Kidney (tissue), 14 donors: ENCODE measurements around the gene CHN2. TPM values are rescaled to one million over a fixed set of nuclear protein-coding genes. Genes with fewer than 3 reads are reported as not detected.

Experiments
- DNase-seq, 5 donors: peaks; one replicate each; pipeline ENCODE4 v3.0.0-alpha.2; 2013 to 2020
- FAIRE-seq: peaks from 2 replicates; lab custom pipeline; 2012; peaks lifted over from hg19 to GRCh38; lab: Jason Lieb, UNC
- H3K27ac ChIP-seq, 2 donors: one replicate each; pipeline ENCODE4 v1.7.0; 2013; ENCODE audit warnings: low read depth in 2 of 2, low read length in 2 of 2, inconsistent platforms in 1 of 2
- H3K27me3 ChIP-seq: one replicate; pipeline ENCODE4 v1.7.1; 2013; ENCODE audit warnings: low read length, inconsistent platforms; ENCODE audit not compliant: control insufficient read depth, insufficient read depth
- H3K36me3 ChIP-seq, 3 donors: one replicate each; pipeline versions ENCODE4 v1.7.0 to v1.7.1; 2013; ENCODE audit warnings: low read length in 3 of 3, control low read depth in 1 of 3, inconsistent platforms in 1 of 3; ENCODE audit not compliant: insufficient read depth in 3 of 3, control insufficient read depth in 2 of 3
- H3K4me1 ChIP-seq, 3 donors: one replicate each; pipeline versions ENCODE4 v1.7.0 to v1.7.1; 2013; ENCODE audit warnings: low read length in 3 of 3, inconsistent platforms in 1 of 3, low read depth in 1 of 3; ENCODE audit not compliant: control insufficient read depth in 2 of 3, insufficient read depth in 2 of 3
- H3K4me3 ChIP-seq, 3 donors: one replicate each; pipeline versions ENCODE4 v1.7.0 to v1.8.1; 2013; ENCODE audit warnings: low read length in 3 of 3, control low read depth in 1 of 3, inconsistent platforms in 1 of 3
- H3K9ac ChIP-seq, 3 donors: one replicate each; pipeline versions ENCODE4 v1.7.0 to v1.7.1; 2013; ENCODE audit warnings: low read length in 3 of 3, control low read depth in 1 of 3, inconsistent platforms in 1 of 3
- H3K9me3 ChIP-seq, 3 donors: one replicate each; pipeline versions ENCODE4 v1.7.0 to v1.7.1; 2013; ENCODE audit warnings: low read length in 3 of 3, control low read depth in 1 of 3, inconsistent platforms in 1 of 3; ENCODE audit not compliant: control insufficient read depth in 2 of 3, insufficient read depth in 1 of 3
- CTCF ChIP-seq: IDR thresholded peaks from 3 replicates; pipeline ENCODE4 v1.5.1; 2012; ENCODE audit warnings: mild to moderate bottlenecking, moderate library complexity, borderline replicate concordance; ENCODE audit not compliant: insufficient read depth; ENCODE audit errors: extremely low read depth
- intact Hi-C: fragments of 100-400 bp; cut with DNase I; formaldehyde crosslinking; loops from one replicate; pipeline ENCODE4 v1.11.1; 2022
- polyA plus RNA-seq: library from polyadenylated mRNA; stranded (reverse); fragments of 350-450 nt; fragmentation: Illumina TruSeq; extraction: RNeasy Lipid Tissue Mini Kit (QIAGEN cat#74804); gene quantifications from one replicate; pipeline ENCODE4 v1.2.3, GENCODE V29; 2014; ENCODE audit warnings: low read depth, low replicate concordance; ENCODE audit not compliant: insufficient read depth
- total RNA-seq: library from RNA; stranded (reverse); fragmentation: NEBNext Ultra II Directional; extraction: Animal tissue kit (Norgen Biotek cat#: 25700); gene quantifications from one replicate; pipeline ENCODE4 v1.2.1, GENCODE V29; 2021
- donor health status: control.
- donor health status: control.
- donor health status: control.
- donor health status: control.
- donor health status: control.
- donor health status: DM: yes; HTN: yes; CAD: no.
- donor health status: Normal renal cell carcinoma (clear cell type).

Gene CHN2
- total and polyA plus RNA-seq, 2 donors from 2014 or later: 7.4 to 22.5 TPM

- H3K36me3 ChIP-seq: no peaks in the 10 kb centered on the region
- no peaks in the 10 kb centered on the region for H3K9me3 ChIP-seq
- no peak for TF ChIP-seq CTCF
- no peak overlapping the region for H3K9ac ChIP-seq
- peaks cover 0 to 3% (median under 1%) of the 10 kb centered on the region in 3 donors for H3K4me1 ChIP-seq
- intact Hi-C loops: no loop called here
- H3K4me3 ChIP-seq: no peak overlapping the region
- no peak overlapping the region for H3K27ac ChIP-seq
- no peak for DNase-seq
- no peak for FAIRE-seq
- no peaks in the 10 kb centered on the region for H3K27me3 ChIP-seq
Observed at GRCh38 chr7:29381206-29382094, 186.9 kb downstream of the CHN2 start.

GRCh38 chr7:29384277-29384676 is 189.7 kb downstream of the CHN2 start:
- H3K9me3 ChIP-seq: no peaks in the 10 kb centered on the region
- H3K27me3 ChIP-seq: no peaks in the 10 kb centered on the region
- DNase-seq: no peak
- FAIRE-seq: no peak
- no peak overlapping the region for H3K9ac ChIP-seq
- no peak overlapping the region for H3K27ac ChIP-seq
- no peak overlapping the region for H3K4me3 ChIP-seq
- H3K4me1 ChIP-seq: no peaks in the 10 kb centered on the region
- TF ChIP-seq CTCF: no peak
- H3K36me3 ChIP-seq: no peaks in the 10 kb centered on the region
- intact Hi-C loops: no loop called here

- Histone ChIP-seq H3K36me3 (no peaks in the 10 kb centered on the region), H3K9me3 (no peaks in the 10 kb centered on the region), H3K27ac (no peak overlapping the region), H3K4me3 (no peak overlapping the region), H3K4me1 (no peaks in the 10 kb centered on the region), H3K9ac (no peak overlapping the region), H3K27me3 (no peaks in the 10 kb centered on the region)
- TF ChIP-seq CTCF: no peak
- intact Hi-C loops: no loop called here
- FAIRE-seq: no peak
- DNase-seq: no peak
Observed at GRCh38 chr7:29385214-29385814, 190.7 kb downstream of the CHN2 start.
